GM21529 (cell line): ENCODE results near the gene MECR.
"Not testable (repeated sequence)": the region's sequence is repeated elsewhere in the genome, so short reads cannot be mapped to it uniquely, and the experiment has no call there.

Experiments
- ATAC-seq: cut with Tn5 transposase; IDR thresholded peaks from one replicate; pipeline ENCODE4 v1.9.1; 2021; ENCODE audit not compliant: unreplicated experiment

The MECR gene

GRCh38 chr1:29236712-29237128 is 6.0 kb upstream of the MECR start:
- no peak for ATAC-seq

- ATAC-seq, result peak; percentile 69
These were observed 5.4 kb upstream of the MECR start, which contains the start of gene PTPRU for GRCh38 chr1:29235955-29236711. TSS of gene PTPRU (plus strand) at chr1:29236522. CDS start at chr1:29236645, 123 bp downstream.

- not testable (repeated sequence) for ATAC-seq
These were observed 4.1 kb upstream of the MECR start for GRCh38 chr1:29234881-29235280.

GRCh38 chr1:29234471-29234870 is 3.7 kb upstream of the MECR start:
- ATAC-seq, result no peak

- ATAC-seq, result no peak
These were observed 3.0 kb upstream of the MECR start for GRCh38 chr1:29233693-29234092.

- ATAC-seq, result no peak
These were observed 1.7 kb upstream of the MECR start for GRCh38 chr1:29232387-29232786.

GRCh38 chr1:29230204-29230552 is 556 bp downstream of the MECR start:
- no peak for ATAC-seq

GRCh38 chr1:29227511-29227910 is 3.2 kb downstream of the MECR start:
- no peak for ATAC-seq

- ATAC-seq, result no peak
These were observed 5.4 kb downstream of the MECR start for GRCh38 chr1:29225361-29225760.

GRCh38 chr1:29224356-29224837 is 6.3 kb downstream of the MECR start:
- ATAC-seq, result no peak

- no peak for ATAC-seq
These were observed 7.2 kb downstream of the MECR start for GRCh38 chr1:29223521-29223920.

- no peak for ATAC-seq
These were observed 8.0 kb downstream of the MECR start for GRCh38 chr1:29222686-29223085.

- not testable (repeated sequence) for ATAC-seq
These were observed 8.5 kb downstream of the MECR start for GRCh38 chr1:29222260-29222659.

GRCh38 chr1:29221296-29221695 is 9.4 kb downstream of the MECR start:
- no peak for ATAC-seq

GRCh38 chr1:29218223-29218622 is 12.5 kb downstream of the MECR start:
- no peak for ATAC-seq

GRCh38 chr1:29217633-29218032 is 13.1 kb downstream of the MECR start:
- ATAC-seq, result no peak

GRCh38 chr1:29213055-29213454 is 17.7 kb downstream of the MECR start:
- no peak for ATAC-seq

- ATAC-seq, result no peak
These were observed 19.4 kb downstream of the MECR start for GRCh38 chr1:29211086-29212030.

- ATAC-seq, result peak; percentile 52
These were observed 20.3 kb downstream of the MECR start for GRCh38 chr1:29210278-29211085.

GRCh38 chr1:29209173-29209572 is 21.6 kb downstream of the MECR start:
- ATAC-seq, result no peak

- no peak for ATAC-seq
These were observed 22.3 kb downstream of the MECR start for GRCh38 chr1:29208442-29208841.
